Measurements from ENCODE around the gene FAM43B. TPM values are rescaled to one million over a fixed set of nuclear protein-coding genes. Genes with fewer than 3 reads are reported as not detected.

Gene FAM43B
- total RNA-seq, 6 donors from 2014 or later, result 0.23 to 1.2 (median 0.30) TPM; not detected in 3

- no peaks in the 10 kb centered on the region for H3K36me3 ChIP-seq
- no peaks in the 10 kb centered on the region for H3K9me3 ChIP-seq
- TF ChIP-seq POLR2A (IDR thresholded peaks at IDR 0.05), result no peak
- no peak for TF ChIP-seq CTCF (IDR thresholded peaks at IDR 0.05)
- no peak for TF ChIP-seq POLR2AphosphoS5 (IDR thresholded peaks at IDR 0.05)
- no peak for TF ChIP-seq EP300 (IDR thresholded peaks at IDR 0.05)
- no peaks in the 10 kb centered on the region for H3K27me3 ChIP-seq
- WGBS, 2 donors, result 40 to 43% methylated on average over 2 of the region's 2 CpGs
- ATAC-seq (ENCODE audit: low FRiP score in 2 of 2) (no peak), DNase-seq (no peak)
- no peak overlapping the region for H3K4me3 ChIP-seq
- H3K27ac ChIP-seq, result no peak overlapping the region
- H3K4me1 ChIP-seq, result no peaks in the 10 kb centered on the region
Observed at GRCh38 chr1:20538227-20538626, 14.1 kb upstream of the FAM43B start.

GRCh38 chr1:20538760-20539551 lies 13.4 kb upstream of the FAM43B start:
- no peak for ATAC-seq (ENCODE audit: low FRiP score in 2 of 2)
- Histone ChIP-seq H3K4me3 (no peak overlapping the region), H3K9me3 (no peaks in the 10 kb centered on the region), H3K4me1 (no peaks in the 10 kb centered on the region), H3K36me3 (no peaks in the 10 kb centered on the region), H3K27me3 (no peaks in the 10 kb centered on the region), H3K27ac (no peak overlapping the region)
- TF ChIP-seq POLR2AphosphoS5 (IDR thresholded peaks at IDR 0.05), result no peak
- no peak for TF ChIP-seq EP300 (IDR thresholded peaks at IDR 0.05)
- no peak for TF ChIP-seq CTCF (IDR thresholded peaks at IDR 0.05)
- TF ChIP-seq POLR2A (IDR thresholded peaks at IDR 0.05), result no peak
- 70 to 78% methylated on average over 3 of the region's 3 CpGs for WGBS, 2 donors
- no peak for DNase-seq

- 87 to 100% methylated on average over 1 of the region's 1 CpG for WGBS, 2 donors
Observed at GRCh38 chr1:20540281-20540680, 12.1 kb upstream of the FAM43B start.

GRCh38 chr1:20546637-20547036 lies 5.7 kb upstream of the FAM43B start:
- Histone ChIP-seq H3K4me3 (no peak overlapping the region), H3K36me3 (no peaks in the 10 kb centered on the region), H3K27ac (no peak overlapping the region), H3K27me3 (peaks cover 0 to 4% (median 1%) of the 10 kb centered on the region in 4 donors), H3K9me3 (no peaks in the 10 kb centered on the region), H3K4me1 (no peaks in the 10 kb centered on the region)
- no peak for ATAC-seq (ENCODE audit: low FRiP score in 2 of 2)
- no peak for DNase-seq
- TF ChIP-seq POLR2AphosphoS5 (IDR thresholded peaks at IDR 0.05) (no peak), CTCF (IDR thresholded peaks at IDR 0.05) (no peak), POLR2A (IDR thresholded peaks at IDR 0.05) (no peak), EP300 (IDR thresholded peaks at IDR 0.05) (no peak)
- WGBS, 2 donors, result 76 to 81% methylated on average over 3 of the region's 3 CpGs

More at GRCh38 chr1:20540281-20540680, 12.1 kb upstream of the FAM43B start:
- H3K27me3 ChIP-seq, result no peaks in the 10 kb centered on the region
- H3K27ac ChIP-seq, result no peak overlapping the region
- no peak overlapping the region for H3K4me3 ChIP-seq
- DNase-seq (no peak), ATAC-seq (ENCODE audit: low FRiP score in 2 of 2) (no peak)
- H3K36me3 ChIP-seq, result no peaks in the 10 kb centered on the region
- H3K4me1 ChIP-seq, result no peaks in the 10 kb centered on the region
- TF ChIP-seq POLR2A (IDR thresholded peaks at IDR 0.05) (no peak), EP300 (IDR thresholded peaks at IDR 0.05) (no peak), CTCF (IDR thresholded peaks at IDR 0.05) (no peak), POLR2AphosphoS5 (IDR thresholded peaks at IDR 0.05) (no peak)
- no peaks in the 10 kb centered on the region for H3K9me3 ChIP-seq

GRCh38 chr1:20551161-20551560 lies 1.2 kb upstream of the FAM43B start:
- no peak for TF ChIP-seq CTCF (IDR thresholded peaks at IDR 0.05)
- TF ChIP-seq POLR2AphosphoS5 (IDR thresholded peaks at IDR 0.05), result no peak
- no peak for TF ChIP-seq EP300 (IDR thresholded peaks at IDR 0.05)
- TF ChIP-seq POLR2A (IDR thresholded peaks at IDR 0.05), result no peak
- no peak for DNase-seq
- H3K27ac ChIP-seq, result no peak overlapping the region
- no peaks in the 10 kb centered on the region for H3K9me3 ChIP-seq
- peak in 1 of 2 donors; percentile 55 for ATAC-seq (ENCODE audit: low FRiP score in 2 of 2)
- no peaks in the 10 kb centered on the region for H3K36me3 ChIP-seq
- WGBS, 2 donors, result 59 to 64% methylated on average over 3 of the region's 3 CpGs
- H3K4me1 ChIP-seq, result peaks cover 5 to 25% (median 13%) of the 10 kb centered on the region in 4 donors
- H3K27me3 ChIP-seq, result peaks cover 0 to 34% (median 21%) of the 10 kb centered on the region in 4 donors
- H3K4me3 ChIP-seq, result no peak overlapping the region

Measured in upper lobe of left lung (tissue), 6 donors.